Skeletal muscle satellite cell (primary cell): ENCODE measurements around the gene RFNG.

Source experiments
- H3K27me3 ChIP-seq: 2 replicates; pipeline ENCODE4 v1.7.0; 2013; ENCODE audit warnings: low read length; ENCODE audit not compliant: control insufficient read depth, insufficient read depth
- H3K36me3 ChIP-seq: 2 replicates; pipeline ENCODE4 v1.7.0; 2013; ENCODE audit warnings: mild to moderate bottlenecking, control low read depth, low read length; ENCODE audit not compliant: insufficient read depth
- H3K4me1 ChIP-seq: 2 replicates; pipeline ENCODE4 v1.7.0; 2013; ENCODE audit warnings: low read length; ENCODE audit not compliant: control insufficient read depth, insufficient read depth
- H3K4me2 ChIP-seq: 2 replicates; pipeline ENCODE4 v1.7.0; 2013; ENCODE audit warnings: mild to moderate bottlenecking, low read length
- H3K4me3 ChIP-seq: 2 replicates; pipeline ENCODE4 v1.7.0; 2013; ENCODE audit warnings: low read length
- H3K9ac ChIP-seq: 2 replicates; pipeline ENCODE4 v1.7.0; 2013; ENCODE audit warnings: mild to moderate bottlenecking, low read depth, low read length, moderate library complexity
- H3K9me3 ChIP-seq: replicated peaks from 2 replicates; pipeline ENCODE4 v1.7.0; 2013; ENCODE audit warnings: mild to moderate bottlenecking, control low read depth, low read length

RFNG gene

DNA sequence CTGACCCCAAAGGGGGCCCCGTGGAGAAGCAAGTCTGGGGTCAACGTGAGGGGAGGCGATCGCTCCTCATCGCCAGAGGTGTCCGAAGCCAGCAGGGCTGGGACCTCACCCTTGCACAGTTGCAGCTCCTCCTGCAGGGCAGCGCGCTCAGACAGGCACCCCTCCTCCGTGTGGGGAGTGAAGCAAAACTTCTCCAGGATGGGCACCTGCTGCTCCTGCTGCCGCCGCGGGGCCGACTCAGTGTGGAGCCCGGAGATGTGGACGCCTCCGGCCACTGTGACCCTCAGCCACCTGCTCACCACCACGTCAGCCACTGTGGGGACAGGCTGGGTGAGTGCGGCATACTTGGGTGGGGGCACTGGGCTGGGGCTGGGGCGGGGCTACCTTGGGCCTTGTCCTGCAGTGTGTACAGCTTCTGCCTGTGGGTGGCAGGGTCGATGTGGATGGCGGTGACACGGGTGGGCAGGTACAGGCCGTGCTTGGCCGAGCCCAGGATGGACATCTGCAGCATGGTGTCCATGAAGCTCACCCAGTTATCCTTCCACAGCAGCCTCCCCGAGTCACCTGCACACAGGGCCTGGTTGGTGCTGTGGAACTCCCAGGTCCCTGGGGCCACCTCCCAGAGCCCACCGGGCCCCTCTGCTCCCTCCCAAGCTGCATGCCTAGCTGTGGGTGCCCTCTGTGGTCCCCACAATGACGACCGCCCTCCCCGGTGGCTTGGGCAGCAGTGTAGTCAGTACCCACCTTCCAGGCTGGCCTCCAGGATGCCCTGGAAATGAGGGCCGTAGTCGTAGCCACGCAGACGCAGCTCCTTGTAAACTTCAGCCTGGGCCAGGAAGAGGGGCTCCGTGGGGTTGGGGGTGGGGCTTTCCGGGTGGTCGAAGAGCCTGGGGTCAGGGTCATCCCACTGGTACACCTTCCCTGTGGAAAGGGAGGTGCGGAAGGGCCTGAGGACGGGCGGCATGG lies 35.6 kb upstream of the RFNG start:
- H3K9me3 ChIP-seq = no peaks in the 10 kb centered on the region
- H3K4me3 ChIP-seq = no peak overlapping the region
- H3K4me2 ChIP-seq = no peak overlapping the region
- H3K4me1 ChIP-seq = no peaks in the 10 kb centered on the region
- H3K27me3 ChIP-seq = no peaks in the 10 kb centered on the region
- no peak overlapping the region for H3K9ac ChIP-seq
- peaks cover 85% of the 10 kb centered on the region for H3K36me3 ChIP-seq

GRCh38 chr17:82085931-82086764 lies 34.5 kb upstream of the RFNG start:
- H3K4me2 ChIP-seq = no peak overlapping the region
- no peak overlapping the region for H3K4me3 ChIP-seq
- peaks cover 83% of the 10 kb centered on the region for H3K36me3 ChIP-seq
- no peaks in the 10 kb centered on the region for H3K4me1 ChIP-seq
- no peaks in the 10 kb centered on the region for H3K27me3 ChIP-seq
- no peak overlapping the region for H3K9ac ChIP-seq
- no peaks in the 10 kb centered on the region for H3K9me3 ChIP-seq

DNA sequence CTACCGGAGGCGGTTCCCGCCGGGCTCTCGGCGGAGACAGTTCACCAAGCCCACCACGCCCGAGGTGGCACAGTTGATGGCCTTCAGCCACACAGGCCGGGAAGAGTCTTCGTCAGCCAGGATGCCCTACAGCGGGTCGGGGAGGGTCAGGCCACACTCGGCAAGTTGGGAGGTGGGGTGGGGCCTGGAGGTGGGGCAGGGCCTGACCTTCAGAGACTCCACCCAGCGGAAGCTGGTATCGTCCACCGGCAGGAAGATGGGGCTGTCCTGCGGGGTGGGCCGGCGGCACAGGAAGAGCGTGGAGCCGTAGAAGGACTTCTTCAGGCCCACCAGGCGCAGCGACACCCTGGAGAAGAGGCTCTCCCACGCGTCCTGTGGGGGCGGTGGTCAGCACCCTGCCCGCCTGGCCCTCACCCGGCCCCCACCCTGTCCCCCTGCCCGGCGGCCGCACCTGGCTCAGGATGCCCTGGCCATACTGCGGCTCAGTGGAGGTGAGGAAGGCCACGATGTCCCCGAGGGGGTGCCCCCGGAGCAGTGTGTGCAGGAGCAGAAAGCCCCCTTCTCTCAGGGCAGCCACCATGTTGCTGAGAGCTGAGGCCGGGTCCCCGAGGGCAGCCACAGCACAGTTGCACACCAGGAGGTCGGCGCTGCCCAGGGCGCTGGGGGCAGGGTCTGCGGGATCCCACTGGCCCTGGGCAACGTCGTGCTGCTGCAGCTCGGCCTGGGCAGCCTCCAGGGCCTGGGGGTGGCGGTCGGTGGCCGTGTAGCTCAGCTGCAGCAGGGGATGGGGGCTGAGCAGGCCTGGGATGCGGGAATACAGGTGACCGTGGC lies 33.6 kb upstream of the RFNG start:
- Histone ChIP-seq H3K9ac (no peak overlapping the region), H3K36me3 (peaks cover 84% of the 10 kb centered on the region), H3K27me3 (no peaks in the 10 kb centered on the region), H3K4me1 (no peaks in the 10 kb centered on the region), H3K4me3 (no peak overlapping the region), H3K4me2 (no peak overlapping the region), H3K9me3 (no peaks in the 10 kb centered on the region)

DNA sequence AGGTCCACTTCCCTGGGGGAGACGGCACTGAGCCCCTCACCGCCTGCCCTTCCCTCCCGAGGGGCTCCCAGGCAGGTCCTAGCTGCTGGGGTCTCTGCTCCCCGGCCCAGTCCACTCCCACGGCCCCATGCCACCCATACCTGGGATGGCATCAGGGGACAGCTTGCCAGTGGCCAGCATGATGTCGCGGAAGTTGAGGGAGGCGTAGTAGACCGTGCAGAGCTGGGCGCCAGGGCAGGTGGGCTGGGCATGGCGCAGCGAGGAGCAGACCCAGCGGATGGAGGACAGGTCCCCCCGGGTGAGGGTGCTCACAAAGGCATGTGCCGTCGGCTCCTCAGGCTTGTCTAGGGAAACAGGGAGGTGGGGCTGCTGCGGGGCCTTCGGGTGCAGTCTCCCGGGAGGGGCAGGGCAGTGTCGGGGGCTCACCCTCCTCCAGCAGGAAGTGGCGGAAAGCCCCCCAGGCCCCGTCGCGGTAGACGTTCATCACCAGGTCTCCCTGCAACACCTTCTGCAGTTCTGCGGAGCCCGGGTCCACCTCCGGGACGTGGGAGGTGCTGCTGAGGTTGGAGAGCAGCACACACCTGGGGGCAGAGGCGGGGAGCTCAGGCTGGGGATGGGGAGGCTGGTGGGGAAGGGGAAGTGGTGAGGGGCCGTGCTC lies 32.9 kb upstream of the RFNG start:
- Histone ChIP-seq H3K9ac (no peak overlapping the region), H3K9me3 (no peaks in the 10 kb centered on the region), H3K27me3 (no peaks in the 10 kb centered on the region), H3K4me2 (no peak overlapping the region), H3K4me1 (no peaks in the 10 kb centered on the region), H3K36me3 (peaks cover 83% of the 10 kb centered on the region), H3K4me3 (no peak overlapping the region)

DNA sequence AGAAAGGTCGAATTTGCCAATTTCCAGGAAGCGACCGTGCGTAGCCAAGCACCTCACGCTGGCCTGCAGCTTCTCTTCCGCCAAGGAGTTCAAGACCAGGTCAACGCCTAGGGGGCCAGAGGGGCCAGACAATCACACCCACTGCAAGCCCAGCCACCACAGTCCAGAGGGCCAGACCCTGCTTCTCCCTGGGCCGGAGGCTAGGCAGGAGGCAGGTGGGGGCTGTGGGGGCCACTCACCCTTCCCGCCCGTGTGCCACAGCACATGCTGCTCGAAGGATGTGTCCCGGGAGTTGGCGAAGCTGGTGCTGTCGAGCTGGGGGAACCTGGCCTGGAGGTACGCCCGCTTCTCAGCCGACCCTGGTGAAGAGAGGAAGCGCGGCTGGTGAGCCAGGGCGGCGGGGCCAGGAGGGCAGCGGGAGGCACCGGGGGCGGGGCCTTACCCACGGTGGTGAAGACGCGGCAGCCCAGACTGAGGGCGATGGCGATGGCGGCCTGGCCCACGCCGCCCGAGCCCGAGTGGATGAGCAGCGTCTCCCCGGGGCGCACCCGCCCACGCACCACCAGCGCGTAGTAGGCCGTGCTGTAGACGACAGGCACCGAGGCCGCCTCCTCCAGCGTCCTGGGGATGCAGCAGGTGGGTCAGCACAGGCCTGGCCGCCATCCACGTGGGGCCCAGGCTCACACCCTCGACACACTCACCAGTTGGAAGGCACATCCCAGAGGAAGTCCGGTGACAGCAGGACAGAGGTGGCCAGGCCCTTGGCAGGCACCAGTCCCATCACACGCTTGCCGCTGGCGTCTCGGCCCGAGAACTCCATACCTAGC lies 32.1 kb upstream of the RFNG start:
- Histone ChIP-seq H3K36me3 (peaks cover 81% of the 10 kb centered on the region), H3K9ac (no peak overlapping the region), H3K4me1 (no peaks in the 10 kb centered on the region)

GRCh38 chr17:82083009-82083408 lies 31.4 kb upstream of the RFNG start:
- Histone ChIP-seq H3K27me3 (no peaks in the 10 kb centered on the region), H3K4me2 (no peak overlapping the region), H3K36me3 (peaks cover 78% of the 10 kb centered on the region), H3K4me3 (no peak overlapping the region), H3K4me1 (no peaks in the 10 kb centered on the region), H3K9ac (no peak overlapping the region), H3K9me3 (no peaks in the 10 kb centered on the region)

More for the DNA sequence above, 32.1 kb upstream of the RFNG start:
- Histone ChIP-seq H3K4me2 (no peak overlapping the region), H3K9me3 (no peaks in the 10 kb centered on the region), H3K27me3 (no peaks in the 10 kb centered on the region), H3K4me3 (no peak overlapping the region)

DNA sequence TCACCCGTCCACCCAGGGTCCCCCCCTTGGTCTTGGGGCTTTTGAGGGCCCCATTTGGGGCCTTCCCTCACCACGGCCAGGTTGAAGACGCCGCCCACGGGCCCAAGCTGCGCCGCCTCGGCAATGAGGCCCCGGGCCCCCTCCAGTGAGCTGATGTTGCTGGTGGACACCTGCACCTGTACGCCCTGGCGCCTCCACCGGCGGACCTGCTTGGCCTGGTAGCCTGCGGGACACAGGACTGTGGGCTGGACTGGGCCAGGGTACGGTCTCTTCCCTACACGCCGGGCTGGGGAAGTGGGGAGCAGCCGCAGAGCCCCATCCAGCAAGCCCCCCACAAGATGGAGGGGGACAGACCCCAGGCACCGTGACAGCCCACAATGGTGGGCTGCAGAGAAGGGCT lies 30.8 kb upstream of the RFNG start:
- H3K4me2 ChIP-seq = no peak overlapping the region

GRCh38 chr17:82081966-82082365 lies 30.4 kb upstream of the RFNG start:
- Histone ChIP-seq H3K36me3 (peaks cover 74% of the 10 kb centered on the region), H3K9me3 (no peaks in the 10 kb centered on the region), H3K27me3 (no peaks in the 10 kb centered on the region), H3K9ac (no peak overlapping the region), H3K4me2 (no peak overlapping the region), H3K4me1 (no peaks in the 10 kb centered on the region), H3K4me3 (no peak overlapping the region)

More for the DNA sequence above, 30.8 kb upstream of the RFNG start:
- no peak overlapping the region for H3K4me3 ChIP-seq
- H3K4me1 ChIP-seq = no peaks in the 10 kb centered on the region
- H3K9me3 ChIP-seq = no peaks in the 10 kb centered on the region
- no peaks in the 10 kb centered on the region for H3K27me3 ChIP-seq
- peaks cover 79% of the 10 kb centered on the region for H3K36me3 ChIP-seq
- no peak overlapping the region for H3K9ac ChIP-seq

DNA sequence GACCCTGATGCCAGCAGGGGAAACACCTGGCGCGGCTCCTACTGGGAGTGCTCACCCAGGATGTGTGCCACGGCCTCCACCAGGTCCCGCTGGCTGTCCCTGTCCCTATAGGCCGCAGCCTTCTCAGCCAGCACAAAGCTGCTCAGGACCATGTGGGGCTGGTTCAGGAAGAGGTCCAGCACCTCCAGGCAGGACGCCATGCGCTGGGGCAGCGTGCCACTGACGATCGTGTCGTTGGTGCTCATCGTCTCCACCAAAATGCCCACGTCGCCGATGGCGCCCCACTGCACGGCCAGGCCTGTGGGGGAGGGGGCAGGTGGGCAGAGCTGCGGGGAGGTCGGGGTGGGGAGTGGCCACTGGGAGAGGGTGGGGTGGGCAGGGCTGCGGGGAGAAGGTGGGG lies 29.9 kb upstream of the RFNG start:
- Histone ChIP-seq H3K36me3 (peaks cover 74% of the 10 kb centered on the region), H3K9ac (no peak overlapping the region), H3K27me3 (no peaks in the 10 kb centered on the region), H3K4me1 (no peaks in the 10 kb centered on the region), H3K9me3 (no peaks in the 10 kb centered on the region), H3K4me3 (no peak overlapping the region), H3K4me2 (no peak overlapping the region)

- Histone ChIP-seq H3K4me1 (no peaks in the 10 kb centered on the region), H3K27me3 (no peaks in the 10 kb centered on the region), H3K9ac (no peak overlapping the region), H3K9me3 (no peaks in the 10 kb centered on the region), H3K36me3 (peaks cover 68% of the 10 kb centered on the region), H3K4me3 (no peak overlapping the region), H3K4me2 (no peak overlapping the region)
Observed at GRCh38 chr17:82080789-82081464, 29.3 kb upstream of the RFNG start.
